GM12878 (cell line): Measurements from ENCODE around the gene TNFSF9. TPM values are rescaled to one million over a fixed set of nuclear protein-coding genes. Genes with fewer than 3 reads are reported as not detected.
A peak's percentile ranks its signal among the peaks of the same experiment; 100 is the strongest.

Source experiments
- ATF2 ChIP-seq: IDR thresholded peaks from 2 replicates; pipeline ENCODE4 v1.6.1; 2012; ENCODE audit warnings: low read length, inconsistent platforms
- IKZF1 ChIP-seq: fragments of 450-650 bp; conservative IDR thresholded peaks from 2 replicates; pipeline ENCODE4 v1.6.1; 2017; ENCODE audit warnings: antibody characterized with exemption, mild to moderate bottlenecking
- IRF4 ChIP-seq: IDR thresholded peaks from 2 replicates; pipeline ENCODE4 v1.6.1; 2011; ENCODE audit warnings: low read depth, low read length
- KDM1A ChIP-seq: fragments of 200-600 bp; sonication (generic); IDR thresholded peaks from 2 replicates; pipeline ENCODE4 v1.6.1; 2016; ENCODE audit warnings: borderline replicate concordance
- NFYA ChIP-seq: IDR thresholded peaks from 2 replicates; pipeline ENCODE4 v1.6.1; 2011; ENCODE audit warnings: low read depth, mild to moderate bottlenecking, low read length, improper control_type of control experiment, borderline replicate concordance
- PBX3 ChIP-seq: IDR thresholded peaks from 2 replicates; pipeline ENCODE4 v1.6.1; 2011; ENCODE audit warnings: mild to moderate bottlenecking, low read depth, low read length, moderate library complexity; ENCODE audit not compliant: insufficient replicate concordance
- RCOR1 ChIP-seq: conservative IDR thresholded peaks from 2 replicates; pipeline ENCODE4 v1.6.1; 2012; ENCODE audit warnings: low read depth, low read length, improper control_type of control experiment
- RFX5 ChIP-seq: IDR thresholded peaks from 2 replicates; pipeline ENCODE4 v1.6.1; 2011; ENCODE audit warnings: low read depth, low read length, improper control_type of control experiment
- SPI1 ChIP-seq: IDR thresholded peaks from 2 replicates; pipeline ENCODE4 v1.6.1; 2011; ENCODE audit warnings: low read depth, mild to moderate bottlenecking, low read length, moderate library complexity, borderline replicate concordance; ENCODE audit not compliant: insufficient read depth
- SUZ12 ChIP-seq: fragments of 200-600 bp; sonication (generic); IDR thresholded peaks from one replicate; pipeline ENCODE4 v1.6.1; 2018; ENCODE audit warnings: antibody characterized with exemption, mild to moderate bottlenecking; ENCODE audit not compliant: unreplicated experiment
- TCF12 ChIP-seq: IDR thresholded peaks from 2 replicates; pipeline ENCODE4 v1.6.1; 2011; ENCODE audit warnings: low read depth, mild to moderate bottlenecking, low read length
- USF2 ChIP-seq: IDR thresholded peaks from 2 replicates; pipeline ENCODE4 v1.6.1; 2011; ENCODE audit warnings: low read depth, low read length, improper control_type of control experiment, borderline replicate concordance
- ZBTB11 ChIP-seq: fragments of 450-650 bp; formaldehyde crosslinking; IDR thresholded peaks from 2 replicates; pipeline ENCODE4 v1.5.0; 2022; ENCODE audit warnings: mild to moderate bottlenecking, missing genetic modification characterization
- ZNF384 ChIP-seq: IDR thresholded peaks from 2 replicates; pipeline ENCODE4 v1.6.1; 2012; ENCODE audit warnings: low read depth, mild to moderate bottlenecking, low read length, improper control_type of control experiment, borderline replicate concordance
- polyA plus RNA-seq, 11 experiments: library from polyadenylated mRNA; depleted of rRNA in 4 of 11; unstranded in 6 of 11; stranded (reverse) in 5 of 11; fragments of >200 nt; fragmentation: Nextera tagmentation in 4 of 11; fragmentation: Illumina TruSeq in 1 of 11; extraction: Ambion mirVana in 4 of 11; extraction: Trizol in 1 of 11; gene quantifications; 1 replicate in 1 of 11; 2 replicates in 10 of 11; pipeline versions ENCODE4 v1.2.1 to v1.2.3, GENCODE V29; 2011 to 2016; ENCODE audit warnings: inconsistent platforms in 2 of 11, missing spikeins in 2 of 11, low read depth in 1 of 11
- total RNA-seq, 4 experiments: library from RNA; depleted of rRNA in 3 of 4; stranded (reverse); fragments of >200 nt in 3 of 4; fragmentation: Illumina TruSeq in 1 of 4; extraction: Trizol in 1 of 4; gene quantifications; 2 replicates each; pipeline versions ENCODE4 v1.2.1 to v1.2.3, GENCODE V29; 2013 to 2021
- TF ChIP-seq, protein P1 (sequence below): fragments of 450-650 bp; formaldehyde crosslinking; IDR thresholded peaks from 2 replicates; pipeline ENCODE4 v1.4.0; 2020; ENCODE audit warnings: mild to moderate bottlenecking, moderate library complexity

Gene TNFSF9
- total and polyA plus RNA-seq, 10 of the 15 experiments (the other 5 are each of a cell fraction or from before 2014, with no cell fraction given): 6.2 to 75.3 (median 22.1) TPM

DNA sequence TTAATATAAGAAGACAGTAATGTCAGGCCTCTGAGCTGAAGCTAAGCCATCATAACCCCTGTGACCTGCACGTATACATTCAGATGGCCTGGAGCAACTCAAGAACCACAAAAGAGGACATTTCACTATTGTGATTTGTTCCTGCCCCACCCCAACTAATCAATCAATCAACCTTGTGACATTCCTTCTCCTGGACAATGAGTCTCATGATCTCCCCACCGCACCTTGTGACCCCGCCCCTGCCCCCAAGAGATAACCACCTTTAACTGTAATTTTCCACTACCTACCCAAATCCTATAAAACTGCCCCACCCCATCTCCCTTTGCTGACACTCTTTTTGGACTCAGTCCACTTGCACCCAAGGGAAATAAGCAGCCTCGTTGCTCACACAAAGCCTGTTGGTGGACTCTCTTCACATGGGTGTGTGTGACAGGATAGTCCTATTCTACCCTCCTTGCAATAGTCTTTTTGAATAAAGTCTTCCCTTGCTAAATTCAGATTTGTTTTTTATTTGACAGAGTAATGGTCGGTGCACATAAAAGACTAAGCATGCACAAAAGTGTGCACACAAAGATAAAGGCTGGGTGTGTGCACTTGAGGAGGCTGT, 46.1 kb downstream of the TNFSF9 start (continued):
- TF ChIP-seq KDM1A: no peak
- TF ChIP-seq NFYA: no peak
- TF ChIP-seq, protein P1, sequence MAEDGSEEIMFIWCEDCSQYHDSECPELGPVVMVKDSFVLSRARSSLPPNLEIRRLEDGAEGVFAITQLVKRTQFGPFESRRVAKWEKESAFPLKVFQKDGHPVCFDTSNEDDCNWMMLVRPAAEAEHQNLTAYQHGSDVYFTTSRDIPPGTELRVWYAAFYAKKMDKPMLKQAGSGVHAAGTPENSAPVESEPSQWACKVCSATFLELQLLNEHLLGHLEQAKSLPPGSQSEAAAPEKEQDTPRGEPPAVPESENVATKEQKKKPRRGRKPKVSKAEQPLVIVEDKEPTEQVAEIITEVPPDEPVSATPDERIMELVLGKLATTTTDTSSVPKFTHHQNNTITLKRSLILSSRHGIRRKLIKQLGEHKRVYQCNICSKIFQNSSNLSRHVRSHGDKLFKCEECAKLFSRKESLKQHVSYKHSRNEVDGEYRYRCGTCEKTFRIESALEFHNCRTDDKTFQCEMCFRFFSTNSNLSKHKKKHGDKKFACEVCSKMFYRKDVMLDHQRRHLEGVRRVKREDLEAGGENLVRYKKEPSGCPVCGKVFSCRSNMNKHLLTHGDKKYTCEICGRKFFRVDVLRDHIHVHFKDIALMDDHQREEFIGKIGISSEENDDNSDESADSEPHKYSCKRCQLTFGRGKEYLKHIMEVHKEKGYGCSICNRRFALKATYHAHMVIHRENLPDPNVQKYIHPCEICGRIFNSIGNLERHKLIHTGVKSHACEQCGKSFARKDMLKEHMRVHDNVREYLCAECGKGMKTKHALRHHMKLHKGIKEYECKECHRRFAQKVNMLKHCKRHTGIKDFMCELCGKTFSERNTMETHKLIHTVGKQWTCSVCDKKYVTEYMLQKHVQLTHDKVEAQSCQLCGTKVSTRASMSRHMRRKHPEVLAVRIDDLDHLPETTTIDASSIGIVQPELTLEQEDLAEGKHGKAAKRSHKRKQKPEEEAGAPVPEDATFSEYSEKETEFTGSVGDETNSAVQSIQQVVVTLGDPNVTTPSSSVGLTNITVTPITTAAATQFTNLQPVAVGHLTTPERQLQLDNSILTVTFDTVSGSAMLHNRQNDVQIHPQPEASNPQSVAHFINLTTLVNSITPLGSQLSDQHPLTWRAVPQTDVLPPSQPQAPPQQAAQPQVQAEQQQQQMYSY: 0 out of 2 replicates have a peak, but pooled peaks have one; percentile 52
- no peak for TF ChIP-seq USF2
- TF ChIP-seq IKZF1: no peak
- TF ChIP-seq RCOR1: no peak
- TF ChIP-seq ATF2: no peak
- peak; percentile 68 for TF ChIP-seq PBX3
- no peak for TF ChIP-seq SUZ12
- TF ChIP-seq SPI1: no peak
- TF ChIP-seq ZBTB11 (CRISPR knock-in tag): peak; percentile 28; the same call in 1 of the 2 replicates
- TF ChIP-seq IRF4: peak; percentile 65; the same call in 1 of the 2 replicates
- TF ChIP-seq RFX5: no peak
- TF ChIP-seq TCF12: no peak
- TF ChIP-seq ZNF384: no peak
